ENCODE data around the gene ALX4.
A peak's percentile ranks its signal among the peaks of the same experiment; 100 is the strongest.

ALX4 gene

DNA sequence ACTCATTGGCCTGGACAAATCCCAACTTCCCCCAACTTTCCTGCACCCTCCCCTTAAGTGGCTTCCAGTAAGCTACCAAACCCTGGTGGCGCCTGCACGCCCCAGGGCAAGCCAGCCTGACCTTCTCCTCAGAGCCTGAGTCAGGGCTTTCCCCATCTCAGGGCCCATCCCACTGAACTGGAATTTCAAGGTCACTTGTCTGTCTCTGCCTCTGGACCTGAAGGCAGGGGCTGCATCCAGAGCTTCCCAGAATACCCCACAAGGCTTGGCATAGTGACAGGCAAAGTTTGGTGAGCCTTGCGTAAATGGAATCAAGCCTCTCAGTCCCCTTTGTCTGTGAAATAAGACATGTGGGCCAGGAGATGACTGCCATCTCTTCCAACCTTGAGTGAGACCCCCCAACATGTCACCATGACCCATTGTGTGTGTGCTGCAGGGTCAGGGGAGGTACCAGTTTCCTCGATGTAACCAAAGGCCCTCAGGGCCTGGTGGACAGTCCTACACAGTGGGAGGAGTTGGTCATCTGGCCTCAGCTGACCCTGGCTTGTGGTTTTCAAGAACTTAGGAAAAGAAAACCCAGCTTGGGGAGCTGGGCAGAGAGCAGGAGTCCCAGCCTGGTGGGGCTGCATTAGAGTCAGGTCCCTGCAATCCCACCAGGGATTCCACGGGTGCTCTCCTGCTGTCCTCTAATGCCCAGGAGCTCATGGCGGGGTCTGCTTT is 8.9 kb downstream of the ALX4 start:
- DNase-seq (ENCODE audit: low spot score), result no peak

DNA sequence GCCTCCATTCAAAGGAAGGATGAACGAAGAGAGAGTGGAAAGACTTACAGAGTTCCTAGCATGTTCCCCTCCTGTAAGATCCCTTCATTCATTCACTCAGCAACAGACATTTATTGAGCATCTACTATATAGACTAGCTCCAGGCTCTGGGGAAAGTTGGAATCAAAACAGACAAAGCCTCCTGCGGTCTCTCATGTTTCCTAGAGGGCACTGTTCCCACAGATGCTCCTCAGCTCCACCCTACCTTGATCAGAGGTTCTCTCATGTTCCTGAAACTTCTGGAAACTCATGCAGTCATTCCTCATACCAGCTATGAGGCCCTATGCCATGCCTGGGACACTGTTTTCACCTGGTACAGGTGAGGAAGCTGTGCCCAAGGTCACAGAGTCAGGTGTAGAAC is 11.1 kb downstream of the ALX4 start:
- no peak for DNase-seq (ENCODE audit: low spot score)

DNA sequence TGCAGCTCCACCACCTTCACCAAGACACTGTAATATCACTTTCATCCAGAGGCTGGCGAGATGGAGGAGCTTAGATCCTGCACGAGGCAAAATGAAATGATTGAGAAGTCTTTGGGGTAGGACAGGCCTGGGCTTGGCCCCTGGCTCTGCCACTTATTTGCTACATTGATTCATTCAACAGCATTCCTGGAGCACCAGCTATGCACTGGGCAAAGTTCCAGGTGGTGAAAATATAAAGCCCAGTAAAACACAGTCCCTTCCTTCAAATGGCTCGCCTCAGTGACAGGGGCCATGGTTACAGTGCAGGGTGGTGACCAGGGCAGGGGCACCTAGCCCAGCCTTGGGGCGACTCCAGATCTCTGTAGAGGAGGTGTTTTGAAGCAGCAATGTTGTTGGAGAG is 19.7 kb downstream of the ALX4 start:
- DNase-seq (ENCODE audit: low spot score), result no peak

DNA sequence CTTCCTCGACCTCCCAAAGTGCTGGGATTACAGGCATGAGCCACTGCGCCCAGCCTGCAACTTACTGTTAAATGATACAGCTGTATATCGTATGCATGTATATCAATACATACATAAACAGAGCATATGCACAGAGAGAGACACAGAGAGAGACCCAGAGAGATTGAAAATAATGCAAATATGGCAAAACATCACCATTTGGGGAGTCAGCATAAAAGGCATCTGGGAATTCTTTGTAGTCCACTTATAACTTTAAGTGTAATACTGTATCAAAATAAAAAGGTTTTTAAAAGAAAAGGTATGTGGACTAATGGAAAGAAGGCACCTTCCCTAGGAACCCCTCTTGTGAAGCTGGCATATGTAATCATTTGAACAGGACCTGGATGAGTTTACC is 21.8 kb downstream of the ALX4 start:
- DNase-seq (ENCODE audit: low spot score), result no peak

DNA sequence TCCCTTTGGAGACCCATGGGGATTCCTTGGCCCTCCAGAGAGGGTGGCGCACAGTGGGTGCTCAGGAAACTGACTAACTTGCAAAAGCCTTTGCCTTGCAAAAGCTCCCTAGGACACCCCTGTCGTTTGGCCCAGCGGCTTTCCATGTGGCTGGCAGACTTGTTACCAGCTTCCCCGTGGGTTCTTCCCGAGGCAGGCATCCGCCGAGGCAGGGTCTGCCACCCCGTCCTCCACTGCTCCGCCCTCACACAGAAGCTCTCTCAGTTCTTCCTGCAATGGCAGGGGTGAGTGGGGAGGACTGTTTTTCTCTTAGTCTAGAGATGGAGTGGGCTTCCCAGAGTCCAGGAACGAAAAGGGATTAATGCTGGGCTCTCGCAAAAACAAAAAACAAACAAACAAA is 23.0 kb downstream of the ALX4 start:
- DNase-seq (ENCODE audit: low spot score), result no peak

DNA sequence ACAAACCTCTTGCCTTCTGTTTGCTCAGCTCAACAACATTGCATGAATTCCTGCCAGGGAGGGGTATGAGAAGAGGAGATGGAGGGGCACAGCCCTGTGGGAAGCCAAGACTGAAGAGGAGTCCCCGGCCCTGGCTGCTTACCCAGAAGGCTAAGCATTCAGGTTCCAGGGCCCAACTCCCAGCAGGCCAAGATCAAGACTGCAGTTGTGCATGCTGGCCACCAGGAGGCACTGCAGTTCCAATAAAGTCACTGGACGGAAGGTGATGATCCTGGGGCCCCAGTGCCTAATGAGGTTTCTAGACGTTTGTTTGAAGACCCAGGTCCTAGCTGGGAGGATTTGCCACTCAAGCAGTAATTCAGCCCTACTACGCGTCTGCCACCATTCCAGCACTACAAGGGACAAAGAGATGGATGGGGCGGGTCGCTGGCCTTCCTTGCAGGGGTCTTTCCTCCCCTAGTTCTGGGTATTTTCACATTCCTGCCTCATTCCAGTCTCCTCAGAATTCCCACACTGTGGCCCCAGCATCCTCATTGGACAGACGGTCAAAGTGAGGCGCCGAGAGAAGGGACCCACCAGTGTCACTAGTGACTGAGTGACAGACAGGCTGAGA is 23.6 kb downstream of the ALX4 start:
- peak; percentile 76 for DNase-seq (ENCODE audit: low spot score)

DNA sequence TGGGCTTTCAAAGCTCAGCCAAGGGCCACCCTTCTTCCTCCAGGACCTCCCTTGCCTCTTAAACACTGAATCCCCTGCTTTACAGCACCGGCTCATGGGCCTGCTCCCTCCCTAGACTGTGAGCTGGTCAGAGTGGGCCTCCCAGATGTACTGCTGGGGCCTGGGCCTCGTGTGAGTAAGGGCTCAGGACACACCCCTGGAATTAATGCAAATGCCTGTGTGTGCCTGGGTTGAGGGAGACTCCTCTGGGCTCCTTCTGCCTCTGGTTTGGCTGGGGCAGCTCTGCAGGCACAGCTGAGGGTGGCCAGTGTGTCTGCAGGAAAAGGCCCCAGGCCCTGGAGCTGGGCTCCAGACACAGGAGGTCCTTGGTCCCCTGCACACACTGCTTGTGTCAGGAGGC is 24.2 kb downstream of the ALX4 start:
- no peak for DNase-seq (ENCODE audit: low spot score)

DNA sequence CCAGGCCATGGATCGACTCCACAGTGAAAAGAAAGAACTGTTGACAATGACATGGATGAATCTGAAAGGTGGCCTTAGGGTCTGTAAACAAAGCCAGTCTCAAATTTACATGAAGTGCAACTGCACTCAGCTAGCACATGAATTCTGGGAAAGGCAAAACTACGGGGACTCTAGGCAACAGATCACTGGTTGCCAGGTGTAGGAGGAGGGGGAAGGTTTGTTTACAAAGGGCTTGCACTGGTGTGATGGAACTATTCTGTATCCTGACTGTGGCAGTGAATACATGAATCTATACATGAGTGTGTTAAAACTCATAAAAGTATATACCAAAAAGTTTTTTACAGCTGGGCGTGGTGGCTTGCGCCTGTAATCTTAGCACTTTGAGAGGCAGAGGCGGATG is 27.3 kb downstream of the ALX4 start:
- DNase-seq (ENCODE audit: low spot score), result no peak

DNA sequence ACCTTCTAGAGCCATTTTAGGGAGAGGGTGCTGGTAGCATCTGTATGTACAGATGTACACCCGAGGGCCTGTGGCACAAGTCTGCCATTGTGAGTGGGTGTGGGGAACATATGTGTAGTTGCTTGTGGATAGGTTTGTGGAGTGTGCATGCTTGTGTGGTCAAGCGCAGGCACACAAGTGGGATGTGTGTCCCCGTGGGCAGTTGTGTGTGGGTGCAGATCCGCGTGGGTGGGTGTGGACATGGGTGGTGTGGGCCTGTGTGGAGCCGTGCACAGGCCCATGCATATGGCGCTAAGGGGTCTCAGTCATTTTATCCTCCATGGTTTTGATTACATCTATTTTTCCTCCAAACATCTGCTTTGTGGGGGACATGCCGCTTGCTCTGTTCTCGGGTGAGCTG is 28.8 kb downstream of the ALX4 start:
- no peak for DNase-seq (ENCODE audit: low spot score)

DNA sequence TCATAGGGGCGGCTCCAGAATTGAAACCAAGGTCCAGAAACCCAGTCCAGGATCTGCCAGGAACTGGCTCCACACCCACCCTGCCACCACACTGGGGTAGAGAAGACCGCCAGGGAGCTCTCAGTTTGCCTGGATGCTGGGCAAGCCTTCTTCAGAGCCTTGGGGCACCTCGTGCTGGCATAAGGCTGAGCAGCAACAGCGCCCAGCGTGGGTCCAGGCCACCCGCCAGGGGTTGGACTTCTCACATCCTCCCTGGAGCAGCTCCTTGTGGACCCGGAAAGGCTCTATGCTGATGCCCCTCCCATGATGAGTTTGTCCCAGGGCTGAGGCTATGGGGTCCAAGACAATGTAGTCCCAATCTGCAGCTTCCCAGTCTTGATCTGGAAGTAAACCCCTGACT is 29.7 kb downstream of the ALX4 start:
- DNase-seq (ENCODE audit: low spot score), result no peak

DNA sequence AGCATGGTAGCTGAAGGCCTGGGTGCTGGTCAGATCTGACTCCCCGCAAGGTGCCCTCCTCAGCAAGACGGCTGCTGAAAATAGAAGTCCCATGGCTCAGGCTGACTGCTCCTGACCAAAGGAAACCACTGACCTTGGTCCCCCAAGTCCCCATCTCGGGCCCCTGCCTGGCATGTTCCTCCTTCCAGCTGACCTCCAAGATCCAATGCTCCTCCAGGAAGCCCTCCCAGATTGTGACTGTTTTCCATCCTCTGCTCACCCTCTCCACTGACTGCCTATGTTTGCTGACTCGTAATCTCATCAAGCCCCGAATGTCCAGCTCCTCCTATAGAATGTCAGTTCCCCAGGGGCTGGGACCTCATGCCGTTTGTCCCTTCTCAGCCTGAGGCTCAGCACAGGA is 30.5 kb downstream of the ALX4 start:
- no peak for DNase-seq (ENCODE audit: low spot score)

DNA sequence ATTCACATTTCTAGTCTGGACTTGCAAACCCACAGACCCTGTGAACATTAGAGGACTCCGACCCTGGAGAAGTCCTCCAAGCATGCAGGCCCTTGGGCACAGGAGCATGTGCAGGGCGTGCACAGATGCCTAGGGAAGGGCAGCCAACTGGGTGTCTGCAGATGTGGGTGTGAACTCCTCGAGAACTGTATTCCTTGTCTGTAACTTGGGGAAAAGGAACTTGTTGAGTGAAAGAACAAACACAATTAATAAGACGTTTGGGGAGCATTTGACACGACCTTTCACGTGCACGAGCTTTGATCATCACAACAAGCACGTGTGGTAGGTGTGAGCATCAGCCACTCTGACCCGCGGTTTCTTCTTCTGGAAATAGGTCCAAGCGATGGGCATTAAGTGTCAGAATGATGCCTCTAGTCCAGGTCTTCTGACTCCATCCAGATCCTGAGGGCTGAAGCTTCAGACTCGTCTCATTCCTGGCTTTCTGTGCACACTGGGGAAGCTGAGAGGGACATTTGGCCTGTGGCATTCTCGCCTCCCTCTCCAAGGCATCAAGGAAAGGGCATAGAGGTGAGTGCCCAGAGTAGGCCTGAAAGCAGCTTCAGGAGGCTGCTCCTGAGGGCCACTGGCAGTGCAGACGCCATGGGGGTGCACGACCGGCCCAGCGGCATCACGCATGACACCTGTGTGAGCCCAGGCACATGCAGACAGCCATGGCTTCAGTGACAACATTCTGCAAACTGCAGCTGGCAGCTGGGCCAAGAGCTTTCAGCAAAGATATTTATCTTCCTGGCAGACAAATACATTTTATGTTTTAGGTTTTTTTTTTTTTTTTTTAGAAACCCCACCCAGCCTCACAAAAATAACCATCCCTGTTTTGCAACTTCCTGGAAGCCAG is 32.5 kb downstream of the ALX4 start:
- no peak for DNase-seq (ENCODE audit: low spot score)

DNA sequence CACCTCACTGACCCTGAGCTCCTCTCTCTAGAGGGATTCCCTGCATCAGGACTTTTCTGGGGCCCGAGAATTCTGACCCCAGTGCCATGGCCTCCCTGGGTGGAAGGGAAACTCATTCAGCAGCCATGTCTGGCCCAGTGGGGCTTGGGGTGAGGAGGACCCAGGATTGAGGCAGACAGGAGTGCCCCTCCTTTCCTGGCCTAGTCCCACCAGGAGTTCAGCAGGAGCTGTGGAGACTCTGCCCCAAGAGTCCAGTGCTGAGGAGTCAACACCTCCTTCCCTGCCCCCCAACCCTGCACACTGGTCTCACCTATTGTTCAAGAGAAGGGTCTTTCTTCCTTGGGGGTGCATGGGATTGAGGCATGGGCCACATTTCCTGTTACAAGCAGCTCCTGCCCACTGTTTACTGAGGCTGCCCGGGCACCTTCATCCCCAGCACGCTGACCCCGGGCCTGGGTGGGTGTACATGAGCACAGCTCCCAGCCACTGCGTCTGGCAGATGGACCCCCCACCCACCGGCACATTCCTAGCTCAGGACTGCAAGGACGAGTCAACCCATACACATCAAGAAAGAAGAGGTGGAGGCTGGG is 33.9 kb downstream of the ALX4 start:
- DNase-seq (ENCODE audit: low spot score), result no peak

DNA sequence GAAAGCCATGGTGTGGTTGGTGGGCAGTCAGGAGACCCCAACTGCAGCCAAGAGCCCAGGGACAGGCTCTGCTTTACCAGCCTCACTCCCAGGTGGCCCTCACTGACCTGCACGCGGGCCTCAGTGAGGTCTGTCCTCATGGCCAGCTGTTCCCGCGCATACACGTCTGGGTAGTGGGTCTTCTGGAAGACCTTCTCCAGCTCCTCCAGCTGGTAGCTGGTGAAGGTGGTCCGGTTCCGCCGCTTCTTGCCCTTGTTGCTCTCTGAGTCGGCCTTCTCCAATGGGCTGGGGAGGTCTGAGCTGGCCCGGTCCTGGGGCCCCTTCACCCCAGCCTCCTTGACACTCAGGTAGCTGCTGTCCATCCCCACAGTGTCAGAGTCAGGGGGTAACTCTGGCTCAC is 34.7 kb downstream of the ALX4 start:
- no peak for DNase-seq (ENCODE audit: low spot score)

DNA sequence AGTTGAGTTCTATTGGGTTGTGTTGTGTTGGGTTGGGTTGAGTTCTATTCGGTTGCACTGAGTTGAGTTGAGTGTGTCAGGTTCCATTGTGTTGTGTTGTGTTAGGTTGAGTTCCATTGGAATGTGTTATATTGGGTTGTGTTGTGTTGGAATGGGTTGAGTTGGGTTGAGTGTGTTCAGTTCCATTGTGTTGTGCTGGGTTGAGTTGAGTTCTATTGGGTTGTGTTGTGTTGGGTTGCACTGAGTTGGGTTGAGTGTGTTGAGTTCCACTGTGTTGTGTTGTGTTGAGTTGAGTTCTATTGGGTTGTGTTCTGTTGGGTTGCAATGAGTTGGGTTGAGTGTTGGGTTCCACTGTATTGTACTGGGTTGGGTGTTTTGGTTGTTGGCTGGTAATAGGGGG is 35.5 kb downstream of the ALX4 start:
- DNase-seq (ENCODE audit: low spot score), result no peak

DNA sequence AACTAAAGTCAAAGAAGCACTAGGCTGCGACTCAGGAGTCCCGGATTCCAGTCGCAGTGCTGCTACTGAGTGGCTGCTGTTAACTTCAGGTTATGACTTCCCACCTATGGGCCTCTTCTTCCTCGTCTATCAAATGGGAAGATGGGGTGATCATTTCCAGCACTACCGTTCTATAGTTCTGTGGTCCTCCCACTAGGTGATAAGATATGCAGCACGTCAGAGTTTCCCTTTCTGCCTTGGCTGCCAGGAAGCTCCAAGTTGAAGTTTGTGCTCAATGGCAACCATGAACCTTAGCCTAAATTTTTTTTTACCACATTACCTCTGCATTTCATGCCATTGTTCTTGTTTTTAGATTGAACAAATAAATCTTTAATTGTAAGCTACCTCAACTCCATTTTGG is 38.7 kb downstream of the ALX4 start:
- DNase-seq (ENCODE audit: low spot score), result no peak

DNA sequence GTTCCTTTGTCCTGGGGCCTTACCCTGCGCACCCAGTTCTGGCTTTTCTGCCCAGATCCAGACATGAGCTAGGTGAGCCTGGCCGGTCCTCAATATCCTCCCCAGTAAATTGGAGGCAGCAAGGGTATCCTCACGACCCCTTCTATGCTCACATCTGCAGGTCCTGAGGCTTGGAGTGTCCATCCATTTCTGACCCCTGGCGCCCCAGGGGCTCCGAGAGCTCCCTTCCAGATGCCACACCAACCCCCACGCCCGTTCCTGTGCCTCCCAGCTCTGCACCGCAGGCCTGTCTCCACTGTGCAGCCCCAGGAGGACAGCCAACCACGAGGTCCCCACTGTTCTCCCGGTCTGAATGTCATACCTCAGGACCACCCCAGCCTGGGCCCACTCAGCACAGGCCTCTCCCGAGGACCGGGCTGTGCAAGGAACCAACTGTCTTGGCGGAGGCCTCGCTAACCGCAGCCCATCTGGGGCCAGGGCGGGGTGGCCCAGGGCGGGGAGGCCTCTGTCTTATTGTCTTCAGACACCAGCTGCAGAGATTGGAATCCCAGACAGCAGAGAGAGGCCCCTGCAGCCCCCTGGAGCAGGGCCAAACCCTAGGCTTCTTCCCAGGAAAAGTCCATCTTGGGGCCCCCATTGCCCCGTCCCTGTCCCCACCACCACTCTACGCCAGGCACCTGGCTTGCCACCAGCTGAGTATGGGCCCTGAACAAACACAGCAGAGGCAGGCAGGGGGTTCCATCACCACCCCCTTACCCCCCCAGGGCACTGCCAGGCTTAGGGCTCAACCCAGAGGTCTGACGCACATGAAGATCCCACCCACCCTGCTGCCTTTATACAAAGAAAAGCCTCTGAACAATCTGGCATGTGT is 39.3 kb downstream of the ALX4 start:
- DNase-seq (ENCODE audit: low spot score), result no peak

DNA sequence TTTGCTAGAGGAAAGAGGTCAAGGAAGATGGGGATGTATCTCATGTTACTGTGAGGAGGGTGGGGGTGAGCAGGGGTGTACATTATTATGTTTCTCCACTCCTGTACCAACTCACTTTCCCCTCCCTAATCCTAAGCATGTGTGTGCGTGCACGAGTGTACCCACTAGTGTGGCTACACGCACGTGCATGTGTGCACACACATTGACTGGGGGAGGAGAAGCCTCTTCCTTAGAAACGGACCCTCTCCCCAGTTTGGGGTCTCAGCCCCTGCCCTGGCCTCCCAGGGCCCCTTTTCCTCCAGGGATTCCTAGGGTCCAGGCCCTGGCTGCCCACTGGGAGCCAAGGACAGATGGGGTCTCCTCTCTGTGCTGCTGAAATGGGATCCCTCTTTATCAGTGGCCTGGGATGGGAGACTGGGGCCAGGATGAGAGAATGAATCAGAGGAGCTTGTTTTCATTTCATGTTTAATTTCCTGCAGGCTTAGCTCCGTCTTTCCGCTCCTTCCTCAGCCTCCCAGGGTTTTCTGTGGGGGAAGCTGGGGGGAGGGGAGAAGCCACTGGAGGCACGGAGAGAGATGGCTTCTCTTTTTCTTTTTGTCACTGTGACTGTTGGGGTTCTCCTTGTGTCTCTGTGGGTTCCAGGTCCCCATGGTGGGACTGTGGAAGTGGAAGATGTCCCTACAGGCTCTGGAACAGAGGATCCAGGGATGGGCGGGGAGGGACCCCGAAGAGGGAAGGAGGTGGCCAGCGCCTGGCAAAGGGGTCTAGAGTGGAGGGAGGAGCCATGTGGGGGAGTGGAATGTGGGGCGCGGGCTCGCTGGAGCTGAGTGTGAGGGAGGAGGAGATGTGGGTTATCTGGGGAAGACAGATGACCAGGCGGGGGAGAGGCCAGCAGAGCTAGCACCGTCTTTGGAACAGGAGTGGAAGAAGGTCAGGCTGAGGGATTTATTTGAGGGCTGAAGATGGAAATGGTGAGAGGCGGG is 40.3 kb downstream of the ALX4 start:
- no peak for DNase-seq (ENCODE audit: low spot score)

DNA sequence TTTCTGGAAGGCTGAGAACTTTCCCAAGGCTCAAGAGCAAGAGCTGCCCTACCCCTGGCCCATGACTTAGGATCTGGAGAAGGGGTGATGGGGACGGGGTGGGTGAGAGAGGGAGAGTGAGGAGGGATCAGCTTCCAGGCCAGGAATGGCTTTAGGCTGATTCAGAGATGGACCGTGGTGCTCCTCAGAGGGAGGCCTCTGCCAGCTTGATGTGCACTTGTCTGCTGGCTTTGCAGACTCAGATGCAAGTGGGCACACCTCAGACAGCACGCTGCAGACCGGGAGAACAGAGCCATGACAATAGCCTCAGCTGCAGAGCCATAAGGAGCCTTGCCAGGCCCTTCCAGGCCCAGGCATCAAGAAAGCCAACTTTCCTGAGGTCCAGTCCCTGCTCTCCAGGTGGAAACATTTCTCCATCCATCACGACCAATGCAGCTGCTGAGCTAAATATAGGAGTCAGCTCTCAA is 41.3 kb downstream of the ALX4 start:
- DNase-seq (ENCODE audit: low spot score), result no peak
